Type B pancreatic cell (in vitro differentiated cells): Measurements from ENCODE around the gene GAPDHS. TPM values are rescaled to one million over a fixed set of nuclear protein-coding genes. Genes with fewer than 3 reads are reported as not detected.
A peak's percentile ranks its signal among the peaks of the same experiment; 100 is the strongest.

Source experiments
- DNase-seq: peaks from one replicate; pipeline ENCODE4 v3.0.0; 2021; ENCODE audit warnings: mixed read lengths; ENCODE audit not compliant: unreplicated experiment; ENCODE audit errors: extremely low spot score
- H3K27ac Mint-ChIP-seq: 2 replicates; pipeline ENCODE4 v1.8.0; 2021; ENCODE audit warnings: mild to moderate bottlenecking, mixed read lengths
- H3K27me3 Mint-ChIP-seq: 2 replicates; pipeline ENCODE4 v1.8.0; 2021; ENCODE audit warnings: mixed read lengths
- H3K36me3 Mint-ChIP-seq: 2 replicates; pipeline ENCODE4 v1.8.0; 2021; ENCODE audit warnings: mixed read lengths
- H3K4me1 Mint-ChIP-seq: one replicate; pipeline ENCODE4 v1.8.0; 2021; ENCODE audit warnings: mixed read lengths; ENCODE audit not compliant: unreplicated experiment
- H3K4me3 Mint-ChIP-seq: 2 replicates; pipeline ENCODE4 v1.8.0; 2021; ENCODE audit warnings: mild to moderate bottlenecking, mixed read lengths
- H3K9me3 Mint-ChIP-seq: 2 replicates; pipeline ENCODE4 v1.8.0; 2021; ENCODE audit warnings: mixed read lengths
- CTCF ChIP-seq: fragments of 200-600 bp; sonication (generic); conservative IDR thresholded peaks from 2 replicates; pipeline ENCODE4 v1.5.0; 2021; ENCODE audit warnings: antibody characterized with exemption, mild to moderate bottlenecking
- total RNA-seq: library from RNA; stranded (reverse); gene quantifications from 2 replicates; pipeline ENCODE4 v1.2.1, GENCODE V29; 2021; ENCODE audit warnings: low replicate concordance

The GAPDHS gene
- total RNA-seq, 1 donor from 2014 or later: not detected

- no peak overlapping the region for H3K4me3 Mint-ChIP-seq
- no peaks in the 10 kb centered on the region for H3K4me1 Mint-ChIP-seq
- H3K36me3 Mint-ChIP-seq: no peaks in the 10 kb centered on the region
- H3K9me3 Mint-ChIP-seq: peaks cover 22% of the 10 kb centered on the region
- DNase-seq: no peak
- peaks cover 10% of the 10 kb centered on the region for H3K27me3 Mint-ChIP-seq
- no peak for TF ChIP-seq CTCF
- H3K27ac Mint-ChIP-seq: no peak overlapping the region
Observed at GRCh38 chr19:35578707-35579106, 45.5 kb downstream of the GAPDHS start.

GRCh38 chr19:35582760-35583159 lies 49.5 kb downstream of the GAPDHS start:
- Mint-ChIP-seq H3K4me3 (no peak overlapping the region), H3K27me3 (peaks cover 28% of the 10 kb centered on the region), H3K9me3 (no peaks in the 10 kb centered on the region), H3K4me1 (no peaks in the 10 kb centered on the region), H3K36me3 (no peaks in the 10 kb centered on the region), H3K27ac (no peak overlapping the region)
- no peak for DNase-seq
- TF ChIP-seq CTCF: no peak

GRCh38 chr19:35585848-35586247 lies 52.6 kb downstream of the GAPDHS start, which contains the start of gene PMIS2:
TSS of gene PMIS2 (plus strand) at chr19:35586173. CDS start at chr19:35586260, 87 bp downstream.
- no peak for TF ChIP-seq CTCF
- no peak within 1 kb of the TSS for H3K27ac Mint-ChIP-seq
- H3K27me3 Mint-ChIP-seq: peaks cover 29% of the 10 kb centered on the region
- no peak within 1 kb of the TSS for H3K4me3 Mint-ChIP-seq
- no peaks in the 10 kb centered on the region for H3K9me3 Mint-ChIP-seq
- no peaks in the 10 kb centered on the region for H3K36me3 Mint-ChIP-seq
- no peak for DNase-seq
- no peaks in the 10 kb centered on the region for H3K4me1 Mint-ChIP-seq

GRCh38 chr19:35587321-35587720 lies 54.1 kb downstream of the GAPDHS start:
- Mint-ChIP-seq H3K27ac (no peak overlapping the region), H3K4me3 (no peak overlapping the region), H3K27me3 (peaks cover 28% of the 10 kb centered on the region), H3K36me3 (no peaks in the 10 kb centered on the region), H3K4me1 (no peaks in the 10 kb centered on the region), H3K9me3 (no peaks in the 10 kb centered on the region)
- DNase-seq: no peak
- TF ChIP-seq CTCF: no peak

GRCh38 chr19:35590875-35591274 lies 57.6 kb downstream of the GAPDHS start:
- no peak for TF ChIP-seq CTCF
- H3K27me3 Mint-ChIP-seq: peaks cover 12% of the 10 kb centered on the region
- no peak for DNase-seq
- H3K4me1 Mint-ChIP-seq: no peaks in the 10 kb centered on the region
- H3K9me3 Mint-ChIP-seq: no peaks in the 10 kb centered on the region
- no peak overlapping the region for H3K27ac Mint-ChIP-seq
- H3K36me3 Mint-ChIP-seq: no peaks in the 10 kb centered on the region
- no peak overlapping the region for H3K4me3 Mint-ChIP-seq

- no peaks in the 10 kb centered on the region for H3K36me3 Mint-ChIP-seq
- no peak overlapping the region for H3K4me3 Mint-ChIP-seq
- DNase-seq: no peak
- peak; percentile 71 for TF ChIP-seq CTCF
- H3K27me3 Mint-ChIP-seq: peaks cover 14% of the 10 kb centered on the region
- no peaks in the 10 kb centered on the region for H3K4me1 Mint-ChIP-seq
- H3K27ac Mint-ChIP-seq: no peak overlapping the region
- no peaks in the 10 kb centered on the region for H3K9me3 Mint-ChIP-seq
Observed at GRCh38 chr19:35592226-35592625, 59.0 kb downstream of the GAPDHS start.
